Ishikawa (cell line): ENCODE data around the gene SLC8A1.

Experiments used
- CEBPB ChIP-seq: IDR thresholded peaks from 2 replicates; pipeline ENCODE4 v1.6.1; 2012
- CREB1 ChIP-seq: IDR thresholded peaks from 2 replicates; pipeline ENCODE4 v1.6.1; 2012; ENCODE audit warnings: low read depth
- EGR1 ChIP-seq: IDR thresholded peaks from 2 replicates; pipeline ENCODE4 v1.6.1; 2012
- EP300 ChIP-seq: IDR thresholded peaks from 2 replicates; pipeline ENCODE4 v1.6.1; 2012; ENCODE audit warnings: borderline replicate concordance
- FOXM1 ChIP-seq: IDR thresholded peaks from 2 replicates; pipeline ENCODE4 v1.6.1; 2012; ENCODE audit warnings: low read depth, borderline replicate concordance
- MAX ChIP-seq: IDR thresholded peaks from 2 replicates; pipeline ENCODE4 v1.6.1; 2012
- NFIC ChIP-seq: IDR thresholded peaks from 2 replicates; pipeline ENCODE4 v1.6.1; 2012
- RAD21 ChIP-seq: IDR thresholded peaks from 2 replicates; pipeline ENCODE4 v1.6.1; 2012; ENCODE audit warnings: low read depth
- REST ChIP-seq: IDR thresholded peaks from 2 replicates; pipeline ENCODE4 v1.6.1; 2012; ENCODE audit warnings: low read depth, mild to moderate bottlenecking
- TAF1 ChIP-seq: IDR thresholded peaks from 2 replicates; pipeline ENCODE4 v1.6.1; 2012; ENCODE audit warnings: low read depth, mild to moderate bottlenecking
- TCF12 ChIP-seq: IDR thresholded peaks from 2 replicates; pipeline ENCODE4 v1.6.1; 2012; ENCODE audit warnings: low read depth
- TEAD4 ChIP-seq: IDR thresholded peaks from 2 replicates; pipeline ENCODE4 v1.6.1; 2012
- USF1 ChIP-seq: IDR thresholded peaks from 2 replicates; pipeline ENCODE4 v1.6.1; 2012
- YY1 ChIP-seq: IDR thresholded peaks from 2 replicates; pipeline ENCODE4 v1.6.1; 2012; ENCODE audit warnings: low read depth
- ZBTB7A ChIP-seq: IDR thresholded peaks from 2 replicates; pipeline ENCODE4 v1.6.1; 2012; ENCODE audit warnings: low read depth

Gene SLC8A1

GRCh38 chr2:40096360-40096759 lies 355.5 kb downstream of the SLC8A1 start:
- TF ChIP-seq NFIC (no peak), TAF1 (no peak), MAX (no peak), CEBPB (no peak), FOXM1 (no peak), YY1 (no peak), EGR1 (no peak), RAD21 (no peak), CREB1 (no peak), EP300 (no peak), ZBTB7A (no peak), TCF12 (no peak), TEAD4 (no peak), USF1 (no peak)

GRCh38 chr2:40095000-40095399 lies 356.9 kb downstream of the SLC8A1 start:
- TF ChIP-seq TAF1, result no peak
- TF ChIP-seq EP300, result no peak
- TF ChIP-seq EGR1, result no peak
- TF ChIP-seq TEAD4, result no peak
- TF ChIP-seq USF1, result no peak
- no peak for TF ChIP-seq YY1
- TF ChIP-seq MAX, result no peak
- TF ChIP-seq FOXM1, result no peak
- TF ChIP-seq ZBTB7A, result no peak
- TF ChIP-seq CEBPB, result no peak
- no peak for TF ChIP-seq TCF12
- no peak for TF ChIP-seq NFIC
- TF ChIP-seq REST, result no peak
- TF ChIP-seq CREB1, result no peak
- no peak for TF ChIP-seq RAD21

GRCh38 chr2:40094451-40094850 lies 357.4 kb downstream of the SLC8A1 start:
- TF ChIP-seq TEAD4 (no peak), TAF1 (no peak), YY1 (no peak), CEBPB (no peak), USF1 (no peak), EP300 (no peak), REST (no peak), RAD21 (no peak), TCF12 (no peak), NFIC (no peak), FOXM1 (no peak), ZBTB7A (no peak), EGR1 (no peak), MAX (no peak), CREB1 (no peak)

GRCh38 chr2:40093021-40093675 lies 358.7 kb downstream of the SLC8A1 start:
- TF ChIP-seq EP300 (no peak), TCF12 (no peak), RAD21 (no peak), CEBPB (no peak)

GRCh38 chr2:40090044-40090443 lies 361.8 kb downstream of the SLC8A1 start:
- TF ChIP-seq EGR1 (no peak), RAD21 (no peak), ZBTB7A (no peak), USF1 (no peak)
